Smooth muscle cell of the brain vasculature (primary cell): ENCODE results near the gene CDC42BPA.
"Not testable (repeated sequence)": the region's sequence is repeated elsewhere in the genome, so short reads cannot be mapped to it uniquely, and the experiment has no call there.

Source experiments
- DNase-seq: peaks from one replicate; pipeline ENCODE4 v3.0.0-alpha.2; 2012; ENCODE audit warnings: low read depth, low spot score

CDC42BPA gene

GRCh38 chr1:227311389-227312001, 6.8 kb downstream of the CDC42BPA start:
- DNase-seq, result no peak

- no peak for DNase-seq
These were observed 9.6 kb downstream of the CDC42BPA start for GRCh38 chr1:227308367-227309336.

GRCh38 chr1:227306689-227307088, 11.6 kb downstream of the CDC42BPA start:
- DNase-seq, result no peak

- DNase-seq, result no peak
These were observed 12.2 kb downstream of the CDC42BPA start for GRCh38 chr1:227305894-227306626.

GRCh38 chr1:227304665-227305064, 13.6 kb downstream of the CDC42BPA start:
- DNase-seq, result no peak

GRCh38 chr1:227303662-227304061, 14.6 kb downstream of the CDC42BPA start:
- DNase-seq, result no peak

- no peak for DNase-seq
These were observed 17.6 kb downstream of the CDC42BPA start for GRCh38 chr1:227300682-227301081.

GRCh38 chr1:227299688-227300087, 18.6 kb downstream of the CDC42BPA start:
- DNase-seq, result no peak

- no peak for DNase-seq
These were observed 19.1 kb downstream of the CDC42BPA start for GRCh38 chr1:227299241-227299627.

GRCh38 chr1:227298512-227299240, 19.6 kb downstream of the CDC42BPA start:
- DNase-seq, result no peak

GRCh38 chr1:227297073-227297793, 21.1 kb downstream of the CDC42BPA start:
- DNase-seq, result no peak

- no peak for DNase-seq
These were observed 22.7 kb downstream of the CDC42BPA start for GRCh38 chr1:227295609-227296008.

GRCh38 chr1:227285745-227286144, 32.5 kb downstream of the CDC42BPA start:
- DNase-seq, result no peak

- no peak for DNase-seq
These were observed 36.9 kb downstream of the CDC42BPA start for GRCh38 chr1:227281371-227281770.

- no peak for DNase-seq
These were observed 37.5 kb downstream of the CDC42BPA start for GRCh38 chr1:227280836-227281235.

- DNase-seq, result not testable (repeated sequence)
These were observed 42.1 kb downstream of the CDC42BPA start for GRCh38 chr1:227276156-227276693.

- no peak for DNase-seq
These were observed 44.7 kb downstream of the CDC42BPA start for GRCh38 chr1:227273557-227273956.

- DNase-seq, result no peak
These were observed 45.9 kb downstream of the CDC42BPA start for GRCh38 chr1:227272428-227272827.

- no peak for DNase-seq
These were observed 47.7 kb downstream of the CDC42BPA start for GRCh38 chr1:227270554-227270953.

GRCh38 chr1:227268943-227269342, 49.3 kb downstream of the CDC42BPA start:
- DNase-seq, result no peak

GRCh38 chr1:227265891-227266290, 52.4 kb downstream of the CDC42BPA start:
- no peak for DNase-seq
